ENCODE data around the gene TLR2.

Gene TLR2

DNA sequence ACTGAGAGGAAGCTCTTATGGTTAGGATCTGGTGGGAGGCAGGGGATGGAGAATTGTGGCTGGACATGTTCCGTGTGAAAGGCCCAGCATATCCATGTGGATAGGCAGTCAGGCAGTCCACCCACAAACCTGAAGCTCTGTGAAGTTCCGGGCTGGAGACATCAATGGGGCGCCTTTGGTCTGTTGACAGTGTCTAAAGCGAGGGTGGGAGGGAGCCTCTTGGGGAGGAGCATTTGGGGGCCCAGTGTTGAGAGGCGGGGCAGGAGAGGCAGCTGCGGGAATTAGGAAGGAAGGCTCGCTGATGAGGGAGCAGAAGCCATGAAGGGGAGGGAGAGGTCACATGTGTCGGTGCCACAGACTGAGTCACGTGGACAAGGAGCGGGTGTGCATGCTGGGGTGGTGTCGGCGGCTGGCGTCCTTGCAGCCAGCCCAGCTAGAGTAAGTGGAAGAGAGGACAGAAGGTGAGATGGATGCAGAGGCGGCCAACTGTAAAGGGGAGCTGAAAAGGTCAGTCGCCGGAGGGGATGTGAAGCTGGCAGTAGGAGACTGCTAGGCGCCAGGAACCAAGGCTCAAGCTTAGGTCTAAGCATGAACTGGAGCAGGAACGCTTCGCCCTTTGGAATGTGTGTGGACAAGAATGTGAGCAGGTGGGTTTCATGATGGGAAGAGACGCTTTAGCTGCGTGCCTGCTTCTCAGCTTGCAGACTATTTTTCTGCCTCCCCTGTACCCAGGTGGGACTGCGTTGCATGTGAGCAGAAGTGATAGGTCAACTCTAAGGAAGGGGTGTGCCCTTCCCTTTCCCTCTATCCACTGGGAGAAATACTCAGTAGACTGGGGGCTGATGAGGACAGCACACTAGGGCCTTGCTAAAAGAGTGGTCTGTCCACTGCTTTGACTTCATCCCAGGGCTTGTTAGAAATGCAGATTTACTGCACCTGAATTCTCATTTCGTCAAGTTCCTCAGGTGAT, 44.0 kb upstream of the TLR2 start:
- no peak overlapping the region for H3K4me2 ChIP-seq (ENCODE audit: low read depth, low read length, poor library complexity, severe bottlenecking)
- H3K27me3 ChIP-seq (ENCODE audit: insufficient read depth, low read length, poor library complexity, severe bottlenecking), result no peaks in the 10 kb centered on the region
- no peaks in the 10 kb centered on the region for H3K9me3 ChIP-seq (ENCODE audit: insufficient read depth, low read depth, low read length)
- H3K4me1 ChIP-seq (ENCODE audit: insufficient read depth, low read length, poor library complexity, severe bottlenecking), result no peaks in the 10 kb centered on the region
- H3K79me2 ChIP-seq (ENCODE audit: insufficient read depth, low read length), result no peaks in the 10 kb centered on the region
- no peaks in the 10 kb centered on the region for H3K9me2 ChIP-seq (replicated peaks; ENCODE audit: low read depth, low read length)
- H3K4me3 ChIP-seq (ENCODE audit: low read length, poor library complexity, severe bottlenecking), result no peak overlapping the region
- peaks cover 20% of the 10 kb centered on the region; the same call in 1 of the 2 replicates for H3K36me3 ChIP-seq (ENCODE audit: insufficient read depth, low read length)
- H3K9ac ChIP-seq (ENCODE audit: low read depth, low read length, poor library complexity, severe bottlenecking), result no peak overlapping the region
- no peak overlapping the region for H2AFZ ChIP-seq (ENCODE audit: low read length)
- TF ChIP-seq EZH2phosphoT487 (IDR thresholded peaks at IDR 0.05; ENCODE audit: borderline replicate concordance), result no peak
- TF ChIP-seq, protein P1, sequence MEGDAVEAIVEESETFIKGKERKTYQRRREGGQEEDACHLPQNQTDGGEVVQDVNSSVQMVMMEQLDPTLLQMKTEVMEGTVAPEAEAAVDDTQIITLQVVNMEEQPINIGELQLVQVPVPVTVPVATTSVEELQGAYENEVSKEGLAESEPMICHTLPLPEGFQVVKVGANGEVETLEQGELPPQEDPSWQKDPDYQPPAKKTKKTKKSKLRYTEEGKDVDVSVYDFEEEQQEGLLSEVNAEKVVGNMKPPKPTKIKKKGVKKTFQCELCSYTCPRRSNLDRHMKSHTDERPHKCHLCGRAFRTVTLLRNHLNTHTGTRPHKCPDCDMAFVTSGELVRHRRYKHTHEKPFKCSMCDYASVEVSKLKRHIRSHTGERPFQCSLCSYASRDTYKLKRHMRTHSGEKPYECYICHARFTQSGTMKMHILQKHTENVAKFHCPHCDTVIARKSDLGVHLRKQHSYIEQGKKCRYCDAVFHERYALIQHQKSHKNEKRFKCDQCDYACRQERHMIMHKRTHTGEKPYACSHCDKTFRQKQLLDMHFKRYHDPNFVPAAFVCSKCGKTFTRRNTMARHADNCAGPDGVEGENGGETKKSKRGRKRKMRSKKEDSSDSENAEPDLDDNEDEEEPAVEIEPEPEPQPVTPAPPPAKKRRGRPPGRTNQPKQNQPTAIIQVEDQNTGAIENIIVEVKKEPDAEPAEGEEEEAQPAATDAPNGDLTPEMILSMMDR (conservative IDR thresholded peaks at IDR 0.05; ENCODE audit: low read length), result no peak
- H4K20me1 ChIP-seq (ENCODE audit: insufficient read depth, low read length, poor library complexity, severe bottlenecking), result no peaks in the 10 kb centered on the region
- 0 out of 2 replicates have a peak, but pooled peaks cover 4% of the 10 kb centered on the region for H3F3A ChIP-seq (ENCODE audit: low read depth)

GRCh38 chr4:153641532-153641931, 42.5 kb upstream of the TLR2 start:
- Histone ChIP-seq H3K9me2 (replicated peaks; ENCODE audit: low read depth, low read length) (no peaks in the 10 kb centered on the region), H3K36me3 (ENCODE audit: insufficient read depth, low read length) (peaks cover 6% of the 10 kb centered on the region; the same call in 1 of the 2 replicates), H3K4me1 (ENCODE audit: insufficient read depth, low read length, poor library complexity, severe bottlenecking) (no peaks in the 10 kb centered on the region), H3K9ac (ENCODE audit: low read depth, low read length, poor library complexity, severe bottlenecking) (no peak overlapping the region), H2AFZ (ENCODE audit: low read length) (no peak overlapping the region), H3K27me3 (ENCODE audit: insufficient read depth, low read length, poor library complexity, severe bottlenecking) (no peaks in the 10 kb centered on the region), H3K9me3 (ENCODE audit: insufficient read depth, low read depth, low read length) (no peaks in the 10 kb centered on the region), H4K20me1 (ENCODE audit: insufficient read depth, low read length, poor library complexity, severe bottlenecking) (no peaks in the 10 kb centered on the region), H3F3A (ENCODE audit: low read depth) (0 out of 2 replicates have a peak, but pooled peaks cover 4% of the 10 kb centered on the region), H3K4me2 (ENCODE audit: low read depth, low read length, poor library complexity, severe bottlenecking) (no peak overlapping the region), H3K79me2 (ENCODE audit: insufficient read depth, low read length) (no peaks in the 10 kb centered on the region), H3K4me3 (ENCODE audit: low read length, poor library complexity, severe bottlenecking) (no peak overlapping the region)
- TF ChIP-seq, protein P1 (conservative IDR thresholded peaks at IDR 0.05; ENCODE audit: low read length), result no peak
- no peak for TF ChIP-seq EZH2phosphoT487 (IDR thresholded peaks at IDR 0.05; ENCODE audit: borderline replicate concordance)

DNA sequence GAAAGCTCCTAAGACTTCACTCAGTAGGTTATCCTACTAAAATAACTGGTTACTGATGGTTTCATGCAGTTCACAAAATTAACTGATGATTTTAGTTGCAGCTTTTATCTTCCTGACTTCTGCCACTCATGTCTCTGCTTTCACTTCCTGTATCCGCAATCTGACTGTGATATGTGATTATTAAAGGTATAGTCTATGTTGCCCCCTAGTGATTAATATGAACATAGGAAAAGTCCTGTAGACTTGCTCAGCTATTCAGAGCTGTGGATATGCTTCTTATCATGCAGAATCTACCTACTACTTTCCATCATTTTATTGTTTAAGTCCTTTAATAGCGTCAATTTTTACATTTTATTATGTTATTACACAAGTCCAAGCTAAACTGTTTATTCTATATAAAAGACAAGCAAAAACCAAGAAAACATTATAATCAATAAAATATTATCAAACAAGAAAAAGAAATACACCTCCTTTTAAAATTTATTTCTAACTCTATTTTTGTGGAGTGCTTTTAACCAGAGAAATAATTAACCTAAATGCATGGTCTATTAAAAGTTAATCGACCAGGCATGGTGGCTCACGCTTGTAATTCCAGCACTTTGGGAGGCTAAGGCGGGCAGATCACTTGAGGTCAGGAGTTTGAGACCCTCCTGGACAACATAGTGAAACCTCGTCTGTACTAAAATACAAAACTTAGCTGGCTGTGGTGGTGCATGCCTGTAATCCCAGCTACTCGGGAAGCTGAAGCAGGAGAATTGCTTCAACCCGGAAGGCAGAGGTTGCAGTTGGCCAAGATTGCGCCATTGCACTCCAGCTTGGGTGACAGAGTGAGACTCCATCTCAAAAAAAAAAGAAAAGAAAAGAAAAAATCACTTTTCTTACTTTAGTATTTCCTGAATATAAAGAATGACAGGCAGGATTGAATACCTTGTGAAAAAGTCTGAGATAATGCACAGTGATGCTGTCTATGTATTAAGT, 40.4 kb upstream of the TLR2 start:
- Histone ChIP-seq H3F3A (ENCODE audit: low read depth) (no peaks in the 10 kb centered on the region), H3K27me3 (ENCODE audit: insufficient read depth, low read length, poor library complexity, severe bottlenecking) (no peaks in the 10 kb centered on the region), H3K9me2 (replicated peaks; ENCODE audit: low read depth, low read length) (no peaks in the 10 kb centered on the region), H3K36me3 (ENCODE audit: insufficient read depth, low read length) (no peaks in the 10 kb centered on the region), H3K4me3 (ENCODE audit: low read length, poor library complexity, severe bottlenecking) (peak overlapping the region; percentile 52), H2AFZ (ENCODE audit: low read length) (peak overlapping the region; percentile 48; the same call in 1 of the 2 replicates), H3K4me2 (ENCODE audit: low read depth, low read length, poor library complexity, severe bottlenecking) (peak overlapping the region; percentile 46), H3K9ac (ENCODE audit: low read depth, low read length, poor library complexity, severe bottlenecking) (peak overlapping the region; percentile 41), H3K4me1 (ENCODE audit: insufficient read depth, low read length, poor library complexity, severe bottlenecking) (no peaks in the 10 kb centered on the region), H4K20me1 (ENCODE audit: insufficient read depth, low read length, poor library complexity, severe bottlenecking) (no peaks in the 10 kb centered on the region), H3K79me2 (ENCODE audit: insufficient read depth, low read length) (no peaks in the 10 kb centered on the region), H3K9me3 (ENCODE audit: insufficient read depth, low read depth, low read length) (no peaks in the 10 kb centered on the region)
- TF ChIP-seq, protein P1 (conservative IDR thresholded peaks at IDR 0.05; ENCODE audit: low read length), result peak; percentile 73
- TF ChIP-seq EZH2phosphoT487 (IDR thresholded peaks at IDR 0.05; ENCODE audit: borderline replicate concordance), result no peak

Measured in Loucy (cell line).